GM23248 (cell line): ENCODE measurements around the gene KCNJ4. TPM values are rescaled to one million over a fixed set of nuclear protein-coding genes. Genes with fewer than 3 reads are reported as not detected.
A peak's percentile ranks its signal among the peaks of the same experiment; 100 is the strongest.

ENCODE experiments used
- DNase-seq: peaks from one replicate; pipeline ENCODE4 v3.0.0-alpha.2; 2015
- H2AFZ ChIP-seq: fragments of 200-600 bp; sonication (generic); 2 replicates; pipeline ENCODE4 v1.6.1; 2016; ENCODE audit warnings: antibody characterized with exemption
- H3F3A ChIP-seq: fragments of 200-600 bp; sonication (generic); 2 replicates; pipeline ENCODE4 v1.6.1; 2016; ENCODE audit warnings: mild to moderate bottlenecking, antibody characterized with exemption, mixed run types; ENCODE audit not compliant: insufficient read depth
- H3K27ac ChIP-seq: fragments of 200-600 bp; sonication (generic); 2 replicates; pipeline ENCODE4 v1.5.1; 2016; ENCODE audit warnings: mild to moderate bottlenecking
- H3K27me3 ChIP-seq: fragments of 200-600 bp; sonication (generic); replicated peaks from 2 replicates; pipeline ENCODE4 v1.6.1; 2016; ENCODE audit warnings: mild to moderate bottlenecking; ENCODE audit not compliant: insufficient read depth
- H3K36me3 ChIP-seq: fragments of 200-600 bp; sonication (generic); 2 replicates; pipeline ENCODE4 v1.6.1; 2016; ENCODE audit warnings: low read depth, mild to moderate bottlenecking
- H3K4me1 ChIP-seq: fragments of 200-600 bp; sonication (generic); 2 replicates; pipeline ENCODE4 v1.6.1; 2016; ENCODE audit warnings: mild to moderate bottlenecking; ENCODE audit not compliant: insufficient read depth
- H3K4me2 ChIP-seq: fragments of 200-600 bp; sonication (generic); one replicate; pipeline ENCODE4 v1.6.1; 2016; ENCODE audit warnings: mild to moderate bottlenecking; ENCODE audit not compliant: unreplicated experiment
- H3K4me3 ChIP-seq: fragments of 200-600 bp; sonication (generic); 2 replicates; pipeline ENCODE4 v1.5.1; 2016; ENCODE audit warnings: mild to moderate bottlenecking
- H3K79me2 ChIP-seq: fragments of 200-600 bp; sonication (generic); 2 replicates; pipeline ENCODE4 v1.6.1; 2016; ENCODE audit warnings: mild to moderate bottlenecking; ENCODE audit not compliant: insufficient read depth
- H3K9ac ChIP-seq: fragments of 200-600 bp; sonication (generic); 2 replicates; pipeline ENCODE4 v1.6.1; 2016; ENCODE audit warnings: mild to moderate bottlenecking
- H3K9me2 ChIP-seq: fragments of 200-600 bp; sonication (generic); 2 replicates; pipeline ENCODE4 v1.6.1; 2016; ENCODE audit warnings: mixed run types, mild to moderate bottlenecking, moderate library complexity; ENCODE audit not compliant: insufficient read depth
- H3K9me3 ChIP-seq: fragments of 200-600 bp; sonication (generic); one replicate; pipeline ENCODE4 v1.6.1; 2017; ENCODE audit warnings: low read depth
- H4K20me1 ChIP-seq: fragments of 200-600 bp; sonication (generic); 2 replicates; pipeline ENCODE4 v1.6.0; 2016; ENCODE audit not compliant: insufficient read depth
- EZH2 ChIP-seq: fragments of 200-600 bp; sonication (generic); IDR thresholded peaks from 2 replicates; pipeline ENCODE4 v1.6.1; 2018; ENCODE audit warnings: antibody characterized with exemption, mild to moderate bottlenecking; ENCODE audit not compliant: insufficient read depth, poor library complexity, severe bottlenecking
- EZH2phosphoT487 ChIP-seq: fragments of 200-600 bp; sonication (generic); IDR thresholded peaks from 2 replicates; pipeline ENCODE4 v1.6.1; 2018; ENCODE audit warnings: antibody characterized with exemption, moderate library complexity, mild to moderate bottlenecking, low read depth; ENCODE audit not compliant: insufficient read depth
- WGBS, 2 experiments: methylation state at CpG; one replicate each; pipeline ENCODE4 v1.1.6; 2015 to 2017; ENCODE audit warnings: low lambda C conversion rate in 2 of 2, low coverage in 1 of 2; ENCODE audit errors: missing lambda C conversion rate in 2 of 2; 5-methylcytosine and 5-hydroxymethylcytosine counted together
- in situ Hi-C: fragments of 300-500 bp; cut with MboI; formaldehyde crosslinking; loops from 2 replicates; pipeline ENCODE4 v1.15.0; 2020
- polyA plus RNA-seq: library from polyadenylated mRNA; unstranded; fragments of >200 nt; fragmentation: Nextera tagmentation; extraction: Ambion mirVana; gene quantifications from 2 replicates; pipeline ENCODE4 v1.2.1, GENCODE V29; 2016
- total RNA-seq: library from RNA; depleted of rRNA; stranded (reverse); fragments of >200 nt; shearing (Covaris generic); gene quantifications from 2 replicates; pipeline ENCODE4 v1.2.3, GENCODE V29; 2014

The KCNJ4 gene
- total and polyA plus RNA-seq, 2 experiments from 2014 or later, result not detected

DNA sequence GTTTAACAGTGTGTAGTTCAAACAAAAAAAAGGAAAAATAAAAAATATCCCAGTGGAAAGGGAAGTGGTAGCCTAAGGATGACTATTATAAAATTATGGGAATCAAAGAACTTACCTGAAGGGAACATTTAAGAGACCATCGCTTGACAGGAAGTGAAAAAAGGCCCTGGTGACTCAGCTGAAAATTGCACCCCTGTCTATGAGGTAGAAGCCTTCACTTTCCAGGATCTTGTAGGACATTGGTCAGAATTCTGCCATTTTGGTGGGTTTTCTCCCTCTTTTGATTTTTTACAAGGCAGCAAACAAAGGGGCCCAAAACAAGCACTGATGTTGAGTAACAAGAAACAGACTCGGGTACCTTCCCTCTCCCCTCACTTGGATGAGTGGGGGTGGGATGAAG is 35.5 kb upstream of the KCNJ4 start:
- no peak overlapping the region for H2AFZ ChIP-seq
- peaks cover 39% of the 10 kb centered on the region for H3K4me1 ChIP-seq
- 0 out of 2 replicates have a peak, but pooled peaks cover 5% of the 10 kb centered on the region for H4K20me1 ChIP-seq
- no peak overlapping the region for H3K4me3 ChIP-seq
- H3F3A ChIP-seq, result peaks cover 93% of the 10 kb centered on the region
- in situ Hi-C loops, result no loop called here
- peaks cover 95% of the 10 kb centered on the region for H3K36me3 ChIP-seq
- H3K9me3 ChIP-seq, result no peaks in the 10 kb centered on the region
- TF ChIP-seq EZH2, result no peak
- TF ChIP-seq EZH2phosphoT487, result no peak
- peaks cover 98% of the 10 kb centered on the region for H3K79me2 ChIP-seq
- no peak overlapping the region for H3K4me2 ChIP-seq
- H3K9ac ChIP-seq, result no peak overlapping the region
- no peaks in the 10 kb centered on the region for H3K27me3 ChIP-seq
- H3K27ac ChIP-seq, result peak overlapping the region; percentile 35
- 74 to 81% methylated on average over 2 of the region's 2 CpGs for WGBS, 2 experiments
- H3K9me2 ChIP-seq, result no peaks in the 10 kb centered on the region
- DNase-seq, result no peak

DNA sequence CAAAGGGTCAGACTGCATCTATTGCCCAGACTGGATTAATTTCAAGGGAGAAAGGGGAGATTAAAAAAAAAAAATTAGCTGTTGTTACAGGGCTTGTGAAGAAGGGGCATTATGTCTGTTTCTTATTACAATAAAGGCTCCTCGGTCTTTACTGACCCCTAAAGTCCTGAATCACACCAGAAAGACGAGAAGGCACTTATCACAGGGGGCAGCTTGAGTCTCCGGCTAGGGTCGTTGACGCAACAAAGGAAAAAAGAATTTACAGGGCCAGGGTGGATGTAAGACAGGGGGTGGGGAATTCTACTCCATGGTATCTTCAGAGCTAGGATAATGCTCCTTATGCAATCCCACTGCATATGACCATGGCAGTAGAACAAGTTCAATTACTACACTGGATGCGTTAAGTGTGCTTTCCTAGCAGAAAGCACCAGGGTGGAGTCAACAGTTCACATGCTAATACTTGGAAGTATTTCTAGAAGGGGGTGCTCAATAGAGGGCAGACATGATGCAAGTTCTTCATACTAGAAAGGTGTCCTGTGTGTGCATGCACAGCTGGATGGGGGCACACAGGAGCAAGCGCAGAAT is 34.7 kb upstream of the KCNJ4 start:
- Histone ChIP-seq H3K4me2 (no peak overlapping the region), H3F3A (peaks cover 93% of the 10 kb centered on the region), H2AFZ (no peak overlapping the region), H3K79me2 (peaks cover 90% of the 10 kb centered on the region), H3K27me3 (no peaks in the 10 kb centered on the region), H4K20me1 (0 out of 2 replicates have a peak, but pooled peaks cover 5% of the 10 kb centered on the region), H3K9me2 (no peaks in the 10 kb centered on the region), H3K4me1 (peaks cover 37% of the 10 kb centered on the region), H3K9ac (no peak overlapping the region), H3K27ac (peak overlapping the region; percentile 4; the same call in 1 of the 2 replicates), H3K9me3 (no peaks in the 10 kb centered on the region), H3K36me3 (peaks cover 95% of the 10 kb centered on the region), H3K4me3 (no peak overlapping the region)
- in situ Hi-C loops, result no loop called here
- TF ChIP-seq EZH2 (no peak), EZH2phosphoT487 (no peak)
- no peak for DNase-seq
- 71 to 73% methylated on average over 7 of the region's 7 CpGs for WGBS, 2 experiments

DNA sequence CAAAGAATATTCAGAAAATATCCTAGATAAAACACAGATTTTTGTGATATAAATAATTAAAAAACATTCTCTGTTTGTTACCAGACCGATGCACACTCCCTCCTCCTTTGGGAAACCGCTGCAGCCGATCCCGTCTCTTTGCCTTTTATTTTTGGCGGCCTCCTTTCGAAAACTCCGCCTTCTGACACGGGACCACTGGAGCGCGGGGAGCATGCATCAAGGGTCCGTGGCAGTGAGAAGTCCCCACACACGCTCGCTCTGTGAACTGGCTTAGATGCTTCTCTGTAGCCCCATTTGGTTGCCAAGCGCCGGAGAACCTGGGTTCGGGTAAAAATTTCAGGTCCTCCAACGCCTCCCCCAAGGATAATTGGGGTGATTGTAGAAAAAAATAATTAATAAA is 34.1 kb upstream of the KCNJ4 start:
- no peak overlapping the region for H3K4me3 ChIP-seq
- peak overlapping the region; percentile 4; the same call in 1 of the 2 replicates for H3K27ac ChIP-seq
- TF ChIP-seq EZH2 (no peak), EZH2phosphoT487 (no peak)
- H2AFZ ChIP-seq, result no peak overlapping the region
- H3K4me2 ChIP-seq, result no peak overlapping the region
- in situ Hi-C loops, result no loop called here
- H3K4me1 ChIP-seq, result peaks cover 32% of the 10 kb centered on the region
- H3K27me3 ChIP-seq, result no peaks in the 10 kb centered on the region
- 97 to 98% methylated on average over 17 of the region's 17 CpGs for WGBS, 2 experiments
- peaks cover 93% of the 10 kb centered on the region for H3F3A ChIP-seq
- H3K79me2 ChIP-seq, result peaks cover 85% of the 10 kb centered on the region
- H3K36me3 ChIP-seq, result peaks cover 95% of the 10 kb centered on the region
- H3K9ac ChIP-seq, result no peak overlapping the region
- 0 out of 2 replicates have a peak, but pooled peaks cover 5% of the 10 kb centered on the region for H4K20me1 ChIP-seq
- H3K9me3 ChIP-seq, result no peaks in the 10 kb centered on the region
- DNase-seq, result no peak
- H3K9me2 ChIP-seq, result no peaks in the 10 kb centered on the region

DNA sequence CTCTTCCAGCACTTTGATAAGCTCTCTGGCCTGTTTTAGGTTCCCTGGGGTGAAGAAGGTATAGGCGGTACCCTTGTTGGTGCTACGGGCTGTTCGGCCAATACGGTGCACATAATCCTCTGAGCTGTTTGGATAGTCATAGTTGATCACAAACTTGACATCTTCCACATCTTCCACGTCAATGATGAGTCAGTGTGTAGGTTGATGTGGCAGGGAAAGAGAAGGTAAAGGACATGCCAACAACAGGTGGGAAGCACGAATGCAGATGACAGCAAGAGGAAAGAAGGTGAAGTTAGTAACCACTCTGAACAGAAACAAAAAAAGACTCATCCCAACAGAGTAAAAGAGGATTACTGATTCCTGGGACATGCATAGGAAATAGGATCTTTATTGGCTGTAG is 32.9 kb upstream of the KCNJ4 start:
- H3K79me2 ChIP-seq, result peaks cover 73% of the 10 kb centered on the region
- H3K4me1 ChIP-seq, result peaks cover 21% of the 10 kb centered on the region
- H3K36me3 ChIP-seq, result peaks cover 95% of the 10 kb centered on the region
- H2AFZ ChIP-seq, result no peak overlapping the region
- H3K4me2 ChIP-seq, result no peak overlapping the region
- no peak overlapping the region for H3K27ac ChIP-seq
- H3K9me3 ChIP-seq, result no peaks in the 10 kb centered on the region
- no peak overlapping the region for H3K4me3 ChIP-seq
- in situ Hi-C loops, result no loop called here
- 83 to 86% methylated on average over 6 of the region's 6 CpGs for WGBS, 2 experiments
- no peaks in the 10 kb centered on the region for H3K27me3 ChIP-seq
- peaks cover 93% of the 10 kb centered on the region for H3F3A ChIP-seq
- TF ChIP-seq EZH2phosphoT487 (no peak), EZH2 (no peak)
- no peaks in the 10 kb centered on the region for H3K9me2 ChIP-seq
- no peak for DNase-seq
- 0 out of 2 replicates have a peak, but pooled peaks cover 5% of the 10 kb centered on the region for H4K20me1 ChIP-seq
- H3K9ac ChIP-seq, result no peak overlapping the region
